ENCODE data around the gene HNRNPAB.

- TF ChIP-seq, protein P1, sequence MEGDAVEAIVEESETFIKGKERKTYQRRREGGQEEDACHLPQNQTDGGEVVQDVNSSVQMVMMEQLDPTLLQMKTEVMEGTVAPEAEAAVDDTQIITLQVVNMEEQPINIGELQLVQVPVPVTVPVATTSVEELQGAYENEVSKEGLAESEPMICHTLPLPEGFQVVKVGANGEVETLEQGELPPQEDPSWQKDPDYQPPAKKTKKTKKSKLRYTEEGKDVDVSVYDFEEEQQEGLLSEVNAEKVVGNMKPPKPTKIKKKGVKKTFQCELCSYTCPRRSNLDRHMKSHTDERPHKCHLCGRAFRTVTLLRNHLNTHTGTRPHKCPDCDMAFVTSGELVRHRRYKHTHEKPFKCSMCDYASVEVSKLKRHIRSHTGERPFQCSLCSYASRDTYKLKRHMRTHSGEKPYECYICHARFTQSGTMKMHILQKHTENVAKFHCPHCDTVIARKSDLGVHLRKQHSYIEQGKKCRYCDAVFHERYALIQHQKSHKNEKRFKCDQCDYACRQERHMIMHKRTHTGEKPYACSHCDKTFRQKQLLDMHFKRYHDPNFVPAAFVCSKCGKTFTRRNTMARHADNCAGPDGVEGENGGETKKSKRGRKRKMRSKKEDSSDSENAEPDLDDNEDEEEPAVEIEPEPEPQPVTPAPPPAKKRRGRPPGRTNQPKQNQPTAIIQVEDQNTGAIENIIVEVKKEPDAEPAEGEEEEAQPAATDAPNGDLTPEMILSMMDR (IDR thresholded peaks at IDR 0.05), result no peak
- TF ChIP-seq POLR2A (IDR thresholded peaks at IDR 0.05; ENCODE audit: low read depth) (no peak), EP300 (IDR thresholded peaks at IDR 0.05) (no peak), POLR2AphosphoS5 (IDR thresholded peaks at IDR 0.05) (no peak)
Measured at GRCh38 chr5:178198706-178199105, 5.6 kb upstream of the HNRNPAB start.
